Fibroblast of skin of right quadriceps (primary cell): ENCODE results near the gene PCSK7.
"Not testable (repeated sequence)": the region's sequence is repeated elsewhere in the genome, so short reads cannot be mapped to it uniquely, and the experiment has no call there.

Experiments used
- DNase-seq: peaks from one replicate; pipeline ENCODE4 v3.0.0-alpha.2; 2013

PCSK7 gene

DNA sequence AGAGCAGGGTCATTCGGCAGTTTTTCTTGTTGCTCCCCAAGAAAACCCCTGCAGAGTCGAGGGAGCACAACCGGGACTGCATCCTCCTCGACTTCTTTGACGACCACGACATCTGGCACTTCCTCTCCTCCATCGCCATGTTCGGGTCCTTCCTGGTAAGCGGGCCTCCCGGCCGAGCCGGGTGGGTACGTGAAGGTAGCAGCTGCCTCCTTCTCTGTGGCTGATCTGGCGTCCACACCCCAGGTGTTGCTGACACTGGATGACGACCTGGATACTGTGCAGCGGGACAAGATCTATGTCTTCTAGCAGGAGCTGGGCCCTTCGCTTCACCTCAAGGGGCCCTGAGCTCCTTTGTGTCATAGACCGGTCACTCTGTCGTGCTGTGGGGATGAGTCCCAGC, 36.1 kb downstream of the PCSK7 start:
- no peak for DNase-seq

DNA sequence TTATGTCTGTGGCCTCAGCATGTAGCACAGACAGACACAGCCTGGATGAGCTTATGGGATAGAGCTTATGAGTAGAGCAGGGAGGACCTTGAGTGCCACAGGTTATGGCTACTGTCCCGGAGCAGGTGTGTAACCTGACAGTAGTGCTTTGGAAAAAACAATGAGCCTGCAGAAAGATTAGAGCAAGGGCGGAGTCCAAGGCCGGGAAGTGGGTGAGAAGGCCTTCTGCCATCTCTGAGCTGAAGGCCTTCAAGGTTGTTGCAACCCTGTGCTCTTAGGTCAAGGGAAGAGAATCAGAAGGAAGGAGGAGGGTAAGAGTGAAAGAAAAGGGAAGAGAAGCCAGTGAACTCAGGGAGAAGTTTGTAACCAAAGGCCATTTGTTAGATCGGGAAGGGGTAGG, 36.6 kb downstream of the PCSK7 start:
- no peak for DNase-seq

DNA sequence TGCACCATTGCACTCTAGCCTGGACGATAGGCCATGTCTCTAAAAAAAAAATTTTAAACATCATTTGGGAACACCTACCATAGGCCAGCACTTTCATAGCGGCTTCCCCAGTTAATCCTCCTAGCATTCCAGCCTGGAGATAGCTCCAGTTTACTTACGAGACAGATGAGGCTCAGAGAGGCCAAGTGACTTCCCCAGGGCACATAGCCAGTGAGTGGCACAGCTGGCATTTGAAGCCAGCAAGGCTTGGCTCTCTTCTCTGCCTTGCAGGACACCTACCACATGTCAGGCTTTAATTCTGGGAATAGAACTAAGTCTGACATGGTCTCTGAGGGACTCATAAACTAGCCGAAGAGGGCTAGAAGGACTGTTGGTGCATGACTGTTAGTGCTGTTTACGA, 37.6 kb downstream of the PCSK7 start:
- DNase-seq, result no peak

DNA sequence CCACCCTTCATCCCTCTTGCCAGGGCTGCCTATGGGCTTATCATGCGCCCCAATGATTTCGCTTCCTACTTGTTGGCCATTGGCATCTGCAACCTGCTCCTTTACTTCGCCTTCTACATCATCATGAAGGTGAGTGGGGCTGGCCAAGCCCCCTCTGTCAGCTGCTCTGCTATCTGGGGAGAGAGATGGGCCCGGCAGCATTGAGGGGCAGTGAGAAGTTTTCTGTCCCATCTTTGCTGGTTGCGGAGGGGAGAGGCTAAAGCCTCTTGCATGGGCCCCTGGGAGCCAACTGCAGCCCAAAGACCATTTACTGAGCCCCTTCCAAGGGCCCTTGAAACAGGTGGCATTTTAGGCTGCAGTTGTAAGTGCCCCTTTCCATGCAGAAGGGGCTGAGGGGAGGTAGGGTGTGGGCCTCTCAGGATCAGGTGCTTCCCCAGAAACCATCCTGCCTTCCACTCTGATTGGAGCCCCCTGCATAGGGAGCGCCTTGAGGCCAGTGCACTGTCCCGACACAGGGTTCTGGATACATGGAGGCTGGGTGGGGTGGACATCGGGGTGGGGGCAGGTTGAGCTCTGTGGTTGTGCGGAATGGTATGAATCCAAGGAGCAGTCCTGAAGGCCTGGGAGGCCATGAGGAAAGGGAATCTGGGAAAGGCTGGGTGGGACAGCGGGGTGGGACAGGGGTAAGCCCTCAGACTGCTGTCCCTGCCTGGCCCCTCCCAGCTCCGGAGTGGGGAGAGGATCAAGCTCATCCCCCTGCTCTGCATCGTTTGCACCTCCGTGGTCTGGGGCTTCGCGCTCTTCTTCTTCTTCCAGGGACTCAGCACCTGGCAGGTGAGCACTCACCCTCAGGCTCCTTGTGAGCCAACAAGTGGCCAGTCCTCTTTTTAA, 38.5 kb downstream of the PCSK7 start:
- DNase-seq, result no peak

DNA sequence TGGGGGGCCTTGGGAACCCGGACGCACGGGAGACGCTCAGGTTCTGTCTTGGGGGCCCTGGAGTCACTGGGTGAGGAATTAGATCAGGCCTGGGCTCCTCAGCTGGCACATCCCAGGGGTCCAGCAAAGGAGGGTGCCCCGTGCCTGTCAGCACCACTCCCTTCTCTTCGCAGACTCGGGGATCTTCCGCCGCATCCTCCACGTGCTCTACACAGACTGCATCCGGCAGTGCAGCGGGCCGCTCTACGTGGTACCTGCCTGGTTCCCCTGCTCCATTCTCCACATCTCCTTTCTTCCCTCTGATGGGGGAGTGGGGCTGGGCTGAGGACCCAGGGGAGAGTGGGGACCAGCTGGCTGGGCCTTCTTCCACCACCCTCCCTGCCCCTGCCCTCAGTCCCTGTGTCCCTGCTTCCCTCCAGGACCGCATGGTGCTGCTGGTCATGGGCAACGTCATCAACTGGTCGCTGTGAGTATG, 39.4 kb downstream of the PCSK7 start:
- DNase-seq, result no peak

DNA sequence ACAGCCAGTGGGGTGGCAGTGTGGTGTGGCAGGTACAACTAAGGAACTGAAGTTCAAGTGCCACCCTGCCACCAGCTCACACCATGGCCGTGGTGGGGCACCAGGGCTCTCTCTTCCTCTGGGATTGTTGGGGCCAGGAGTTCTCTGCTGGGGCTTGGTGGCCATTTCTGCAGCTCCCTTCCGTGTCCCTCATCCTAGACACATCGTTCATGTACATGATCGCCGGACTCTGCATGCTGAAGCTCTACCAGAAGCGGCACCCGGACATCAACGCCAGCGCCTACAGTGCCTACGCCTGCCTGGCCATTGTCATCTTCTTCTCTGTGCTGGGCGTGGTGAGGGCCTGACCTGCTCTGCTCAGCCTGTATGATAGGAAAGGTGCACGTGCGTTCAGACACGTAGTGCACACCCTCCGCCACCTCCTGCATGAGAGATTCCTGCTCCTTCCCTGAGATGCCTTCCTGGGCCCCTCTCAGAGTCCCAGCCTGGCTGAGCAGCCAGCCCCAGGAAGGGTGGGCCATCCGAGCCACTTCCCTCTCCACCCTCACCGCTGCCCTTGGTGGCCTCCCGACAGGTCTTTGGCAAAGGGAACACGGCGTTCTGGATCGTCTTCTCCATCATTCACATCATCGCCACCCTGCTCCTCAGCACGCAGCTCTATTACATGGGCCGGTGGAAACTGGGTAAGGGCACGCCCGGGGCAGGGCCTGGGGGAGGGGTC, 40.0 kb downstream of the PCSK7 start:
- DNase-seq, result no peak

DNA sequence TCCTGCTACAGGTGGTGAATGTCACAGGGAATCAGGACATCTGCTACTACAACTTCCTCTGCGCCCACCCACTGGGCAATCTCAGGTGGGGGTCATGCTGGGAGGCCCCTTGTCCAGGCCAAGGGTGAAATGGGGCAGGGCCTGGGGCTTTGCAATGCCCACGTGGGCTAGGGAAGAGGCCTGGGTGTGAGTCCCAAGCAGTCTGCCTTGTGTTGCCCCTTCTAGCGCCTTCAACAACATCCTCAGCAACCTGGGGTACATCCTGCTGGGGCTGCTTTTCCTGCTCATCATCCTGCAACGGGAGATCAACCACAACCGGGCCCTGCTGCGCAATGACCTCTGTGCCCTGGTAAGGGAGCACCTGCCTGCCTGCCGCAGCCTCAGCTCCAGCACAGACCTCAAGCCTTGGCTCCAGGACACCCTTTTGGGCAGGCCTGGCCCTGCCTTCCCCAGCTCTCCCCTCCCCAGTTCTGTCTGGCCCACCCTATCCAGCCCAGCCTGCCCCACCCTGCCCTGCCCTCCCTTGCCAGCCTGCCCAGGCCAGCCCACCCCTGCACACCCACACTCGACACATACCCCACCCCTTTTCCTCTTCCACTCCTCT, 41.8 kb downstream of the PCSK7 start:
- no peak for DNase-seq

DNA sequence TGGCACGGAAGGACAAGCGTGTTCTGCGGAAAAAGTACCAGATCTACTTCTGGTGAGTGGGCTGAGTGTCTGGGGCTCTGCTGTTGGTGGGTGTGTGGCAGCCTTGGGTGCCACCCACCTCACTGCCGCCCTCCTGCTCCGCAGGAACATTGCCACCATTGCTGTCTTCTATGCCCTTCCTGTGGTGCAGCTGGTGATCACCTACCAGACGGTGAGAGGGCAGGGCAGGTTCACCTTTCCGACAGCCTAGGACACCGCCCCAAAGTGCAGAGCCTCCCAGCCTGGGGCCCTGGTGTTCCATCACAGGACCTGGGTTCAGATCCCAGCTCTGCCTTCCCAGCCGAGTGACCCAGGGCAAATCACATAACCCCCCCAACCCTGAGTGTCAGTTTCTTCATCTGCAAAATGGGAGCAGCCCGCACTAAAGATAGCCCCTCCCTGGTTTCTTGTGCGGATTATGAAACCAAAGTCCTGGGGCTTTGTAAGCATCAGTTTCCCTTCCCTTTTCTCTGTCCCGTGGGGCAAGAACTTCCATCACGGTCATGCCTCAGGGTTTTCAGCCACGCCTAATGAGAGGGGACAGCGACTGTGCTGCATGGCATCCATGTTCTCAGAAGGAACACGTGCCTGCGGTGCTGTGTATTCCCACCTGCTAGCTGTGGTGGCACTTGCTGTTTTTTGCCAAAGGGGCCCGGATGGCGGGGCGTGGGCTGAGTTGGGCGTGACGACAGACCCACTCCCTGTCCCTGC, 42.5 kb downstream of the PCSK7 start:
- no peak for DNase-seq

DNA sequence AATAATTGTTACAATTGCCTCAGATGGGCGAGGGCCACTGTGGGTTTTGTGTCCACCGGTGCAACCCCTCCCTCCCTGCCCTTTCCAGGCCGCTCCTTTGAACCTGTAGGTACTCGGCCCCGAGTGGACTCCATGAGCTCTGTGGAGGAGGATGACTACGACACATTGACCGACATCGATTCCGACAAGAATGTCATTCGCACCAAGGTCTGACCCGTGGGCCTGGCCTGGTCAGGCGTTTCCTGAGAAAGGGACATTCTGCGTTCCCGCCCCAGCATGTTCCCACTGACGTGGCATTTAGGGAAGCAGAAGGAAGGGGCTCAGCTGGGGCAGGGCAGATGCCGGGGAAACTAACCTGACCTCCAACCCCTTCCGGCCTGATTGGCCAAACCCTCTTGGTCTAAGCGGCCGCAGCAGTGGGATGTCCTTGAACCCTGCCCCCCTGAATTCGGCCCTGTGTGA, 43.2 kb downstream of the PCSK7 start:
- no peak for DNase-seq

DNA sequence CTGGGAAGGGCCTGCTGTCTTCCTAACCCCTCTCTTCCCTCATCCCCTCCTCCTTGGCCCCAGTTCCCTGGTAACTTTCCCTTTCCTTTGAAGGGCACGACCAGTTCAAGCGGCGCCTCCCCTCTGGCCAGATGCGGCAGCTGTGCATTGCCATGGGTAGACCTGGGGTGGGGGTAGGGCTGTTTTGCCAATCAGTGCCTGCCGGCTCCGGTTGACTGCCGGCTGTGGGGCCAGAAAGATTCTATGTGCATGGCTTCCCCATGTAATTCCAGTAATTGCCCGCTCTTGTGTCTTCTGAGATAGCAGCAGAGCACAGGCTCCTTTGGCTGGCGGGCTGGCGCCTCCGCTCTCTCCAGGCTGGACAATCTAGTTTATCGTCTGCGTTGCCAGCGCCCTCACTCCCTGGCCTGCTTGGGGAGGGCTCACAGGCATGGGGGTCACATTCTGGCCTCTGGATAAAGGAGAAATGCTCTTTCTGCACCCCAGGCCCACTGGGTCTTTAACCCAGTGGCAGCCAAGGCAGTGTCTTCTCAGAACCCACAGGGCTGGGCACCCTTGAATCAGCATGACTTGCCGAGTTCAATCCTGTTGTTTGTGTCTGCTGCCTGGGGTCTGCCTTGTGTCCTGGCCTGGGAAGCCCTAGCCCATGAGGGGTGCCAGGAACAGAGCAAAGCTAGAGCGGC, 43.9 kb downstream of the PCSK7 start:
- no peak for DNase-seq

DNA sequence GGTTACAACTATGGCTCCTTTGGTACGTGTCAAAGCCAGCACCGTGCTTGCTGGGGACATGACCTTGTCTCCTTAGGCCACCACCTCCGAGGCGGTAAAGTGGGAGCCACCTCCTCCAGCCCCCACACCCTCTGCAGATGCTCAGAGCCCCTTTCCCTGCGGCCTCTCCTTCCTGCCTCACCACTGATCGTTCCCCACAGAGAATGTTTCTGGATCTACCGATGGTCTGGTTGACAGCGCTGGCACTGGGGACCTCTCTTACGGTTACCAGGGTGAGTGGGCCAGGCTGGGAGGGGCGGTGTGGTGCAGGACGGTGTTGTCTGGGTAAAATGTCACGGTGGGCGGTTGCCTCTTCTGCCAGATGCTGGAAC, 44.5 kb downstream of the PCSK7 start:
- DNase-seq, result no peak

DNA sequence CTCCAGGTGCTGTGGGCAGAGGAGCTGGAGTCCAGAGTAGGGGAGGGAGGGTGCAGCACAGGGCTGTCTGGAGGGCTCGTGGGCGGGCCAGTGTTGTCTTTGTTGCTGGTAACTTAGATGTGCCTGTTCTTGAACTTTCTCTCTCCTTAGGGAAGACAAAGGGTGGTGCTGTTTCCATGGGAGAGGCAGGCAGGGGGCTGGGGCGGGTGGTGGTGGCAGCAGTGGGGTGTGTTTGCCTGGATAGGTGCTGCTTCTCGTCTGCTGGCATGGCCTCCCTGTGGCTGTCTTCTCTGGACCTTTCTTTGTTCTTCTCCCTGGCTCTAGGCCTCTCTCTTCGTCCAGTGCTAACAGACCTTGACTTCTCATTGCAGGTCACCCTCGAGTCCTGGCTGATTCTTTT, 44.9 kb downstream of the PCSK7 start:
- DNase-seq, result no peak

DNA sequence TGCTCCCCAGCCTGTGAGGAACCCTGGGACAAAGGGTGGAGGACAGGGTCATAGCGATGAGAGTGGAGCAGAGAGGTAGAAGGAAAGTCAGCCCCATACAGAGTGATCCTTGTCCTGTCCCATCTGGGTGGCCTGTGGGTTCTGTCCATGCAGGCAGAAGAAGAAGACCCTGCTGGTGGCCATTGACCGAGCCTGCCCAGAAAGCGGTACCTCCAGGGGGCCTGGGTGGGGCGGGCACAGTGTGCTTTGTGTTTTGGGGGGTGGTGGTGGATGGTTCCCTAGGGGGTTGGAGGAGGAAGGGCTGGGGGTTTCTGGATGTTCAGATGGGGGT, 45.5 kb downstream of the PCSK7 start:
- DNase-seq, result no peak

DNA sequence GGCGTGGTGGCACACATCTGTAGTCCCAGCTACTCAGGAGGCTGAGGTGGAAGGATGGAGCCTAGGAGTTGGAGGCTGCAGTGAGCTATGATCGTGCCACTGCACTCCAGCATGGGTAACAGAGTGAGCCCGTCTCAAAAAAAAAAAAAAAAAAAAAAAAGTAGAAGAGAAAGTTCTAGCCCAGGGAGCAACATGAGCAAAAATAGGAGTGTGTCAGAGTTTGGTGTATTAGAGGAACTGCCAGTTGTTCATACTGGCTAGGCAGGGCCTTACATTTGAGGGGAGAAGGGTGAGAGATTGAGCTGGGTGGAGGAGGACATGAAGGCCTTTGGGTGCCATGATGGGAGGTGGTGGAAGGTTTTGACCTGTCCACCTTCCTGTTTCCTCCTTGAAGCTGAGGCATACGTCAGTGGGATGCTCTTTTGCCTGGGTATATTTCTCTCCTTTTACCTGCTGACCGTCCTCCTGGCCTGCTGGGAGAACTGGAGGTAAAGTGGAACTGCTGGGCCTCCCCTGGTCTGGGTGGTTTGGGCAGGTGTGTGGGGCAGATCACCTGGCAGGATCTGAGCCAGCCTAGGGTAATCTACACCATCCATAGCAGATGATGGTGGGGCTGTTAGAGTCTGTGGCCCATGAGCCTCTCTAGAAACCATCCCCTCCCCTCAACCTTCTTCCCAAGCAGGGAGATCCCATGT, 46.0 kb downstream of the PCSK7 start:
- DNase-seq, result no peak

DNA sequence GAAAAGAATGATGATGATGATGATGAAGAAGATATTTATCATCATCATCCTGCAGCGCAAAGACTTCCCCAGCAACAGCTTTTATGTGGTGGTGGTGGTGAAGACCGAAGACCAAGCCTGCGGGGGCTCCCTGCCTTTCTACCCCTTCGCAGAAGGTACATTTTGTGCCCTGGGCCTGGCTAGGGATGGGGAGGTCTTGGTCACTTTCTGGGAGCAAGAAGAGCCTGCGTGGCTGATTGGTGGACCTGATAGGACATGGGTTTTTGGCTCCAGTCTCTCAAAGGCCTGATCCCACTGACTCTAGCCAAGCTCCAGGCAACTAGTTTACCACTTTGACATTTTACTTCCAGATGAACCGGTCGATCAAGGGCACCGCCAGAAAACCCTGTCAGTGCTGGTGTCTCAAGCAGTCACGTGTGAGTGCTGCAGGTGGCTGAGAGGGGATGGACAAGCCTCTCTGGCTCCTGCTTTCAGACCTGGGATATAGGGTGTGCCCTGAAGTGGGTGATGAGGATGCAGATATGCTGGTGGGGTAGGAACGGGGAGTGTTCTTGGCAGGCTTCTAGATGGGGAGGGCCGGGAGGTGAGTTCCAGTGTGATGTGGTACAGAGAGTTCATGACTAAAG, 48.0 kb downstream of the PCSK7 start:
- no peak for DNase-seq

DNA sequence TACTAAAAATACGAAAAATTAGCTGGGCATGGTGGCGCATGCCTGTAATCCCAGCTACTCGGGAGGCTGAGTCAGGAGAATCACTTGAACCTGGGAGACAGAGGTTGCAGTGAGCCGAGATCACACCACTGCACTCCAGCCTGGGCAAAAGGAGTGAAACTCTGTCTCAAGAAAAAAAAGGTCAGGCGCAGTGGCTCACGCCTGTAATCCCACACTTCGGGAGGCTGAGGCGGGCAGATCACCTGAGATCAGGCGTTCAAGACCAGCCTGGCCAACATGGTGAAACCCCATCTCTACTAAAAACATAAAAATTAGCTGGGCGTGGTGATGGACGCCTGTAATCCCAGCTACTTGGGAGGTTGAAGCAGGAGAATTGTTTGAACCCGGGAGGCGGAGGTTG, 48.7 kb downstream of the PCSK7 start:
- not testable (repeated sequence) for DNase-seq

DNA sequence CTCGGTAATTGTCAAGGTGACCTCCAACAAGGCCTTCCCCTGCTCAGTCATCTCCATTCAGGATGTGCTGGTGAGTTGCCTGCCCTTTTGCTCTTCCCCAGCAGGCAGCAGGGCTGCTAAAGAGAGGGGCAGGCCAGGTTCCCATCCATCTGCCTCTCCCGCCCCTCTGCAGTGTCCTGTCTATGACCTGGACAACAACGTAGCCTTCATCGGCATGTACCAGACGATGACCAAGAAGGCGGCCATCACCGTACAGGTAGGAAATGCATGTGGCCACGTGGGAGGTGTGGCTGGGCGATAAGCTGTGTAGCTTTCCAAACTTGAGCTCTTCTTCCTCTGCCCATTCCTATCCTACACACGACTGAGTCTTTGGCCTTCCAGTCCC, 49.3 kb downstream of the PCSK7 start:
- no peak for DNase-seq

DNA sequence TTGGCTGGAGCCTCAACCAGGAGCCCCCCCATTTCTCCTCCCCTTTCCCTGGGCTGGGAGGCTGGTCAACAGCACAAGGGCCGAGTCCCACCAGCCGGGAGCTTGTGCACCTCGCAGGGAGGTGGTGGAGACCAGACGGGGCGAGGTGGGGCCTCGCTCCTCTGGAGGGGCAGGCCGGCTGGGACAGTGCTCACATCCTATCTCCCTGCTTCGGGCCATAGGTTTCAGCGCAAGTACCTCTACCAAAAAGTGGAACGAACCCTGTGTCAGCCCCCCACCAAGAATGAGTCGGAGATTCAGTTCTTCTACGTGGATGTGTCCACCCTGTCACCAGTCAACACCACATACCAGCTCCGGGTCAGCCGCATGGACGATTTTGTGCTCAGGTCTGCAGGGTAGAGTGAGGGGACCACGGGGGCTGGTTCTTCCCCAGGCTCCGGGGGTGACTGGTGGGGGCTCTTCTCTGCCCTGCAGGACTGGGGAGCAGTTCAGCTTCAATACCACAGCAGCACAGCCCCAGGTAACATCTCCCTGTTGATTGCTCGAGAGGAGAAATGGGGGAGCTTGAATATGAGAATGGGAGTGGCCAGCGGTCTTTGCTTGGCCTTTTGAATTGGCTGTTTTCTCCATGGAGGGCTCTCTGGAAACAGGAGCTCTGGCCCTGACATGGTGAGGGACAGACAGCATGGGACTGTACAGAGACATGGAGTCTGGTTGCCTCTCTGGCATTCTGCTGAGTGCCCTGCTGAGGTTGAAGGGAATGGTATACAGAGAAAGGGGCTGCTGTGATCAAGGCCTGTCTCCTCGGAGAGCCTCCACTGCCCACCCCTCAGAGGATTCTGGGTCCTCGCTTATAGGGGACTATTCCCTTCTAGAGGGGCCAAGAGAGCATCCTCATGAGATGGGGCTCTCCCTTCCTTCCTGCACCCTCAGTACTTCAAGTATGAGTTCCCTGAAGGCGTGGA, 50.0 kb downstream of the PCSK7 start:
- no peak for DNase-seq

DNA sequence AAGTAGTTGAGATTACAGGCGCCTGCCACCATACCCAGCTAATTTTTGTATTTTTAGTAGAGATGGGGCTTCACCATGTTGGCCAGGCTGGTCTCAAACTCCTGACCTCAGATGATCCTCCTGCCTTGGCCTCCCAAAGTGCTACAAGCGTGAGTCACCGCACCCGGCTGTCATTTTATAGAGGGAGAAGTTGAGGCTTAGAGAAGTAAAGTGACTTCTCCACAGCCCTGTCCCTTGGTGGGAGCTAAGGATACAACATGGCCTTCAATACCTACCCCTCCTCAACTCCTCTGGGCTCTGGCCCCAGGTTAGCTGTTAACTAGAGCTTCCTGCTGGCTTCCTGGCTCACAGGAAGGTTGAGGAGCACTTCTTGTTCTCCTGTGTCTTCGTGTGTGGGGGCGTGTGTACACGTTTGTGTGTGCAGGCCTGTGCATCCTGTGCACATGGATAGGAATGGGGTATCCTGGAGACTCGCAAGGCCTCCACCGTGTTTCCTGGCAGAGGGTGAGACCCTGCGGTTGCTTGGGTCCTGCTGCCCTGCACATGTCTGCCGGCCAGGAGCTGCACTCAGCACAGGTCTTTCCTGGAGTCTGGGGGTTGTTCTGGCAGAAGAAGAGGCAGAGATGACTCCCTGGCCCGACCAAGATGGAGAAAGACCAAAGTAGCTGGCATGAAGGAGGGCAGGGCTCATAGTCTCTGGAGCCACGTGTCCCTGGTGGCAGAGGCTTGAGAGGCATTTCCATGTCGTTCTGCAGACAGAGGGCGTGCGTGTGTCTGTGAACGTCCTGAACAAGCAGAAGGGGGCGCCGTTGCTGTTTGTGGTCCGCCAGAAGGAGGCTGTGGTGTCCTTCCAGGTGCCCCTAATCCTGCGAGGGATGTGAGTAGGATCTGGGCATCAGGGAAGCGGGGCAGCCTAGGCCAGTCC, 51.0 kb downstream of the PCSK7 start:
- DNase-seq, result peak; percentile 67
